Measurements from ENCODE around the gene QPCT. TPM values are rescaled to one million over a fixed set of nuclear protein-coding genes. Genes with fewer than 3 reads are reported as not detected.
"Not testable (repeated sequence)": the region's sequence is repeated elsewhere in the genome, so short reads cannot be mapped to it uniquely, and the experiment has no call there.

The QPCT gene
- total RNA-seq (2014; rRNA removed; shearing (Covaris generic)) (13.2 and 16.5 TPM in 2 replicates), polyA plus RNA-seq (2016; fragmentation: Nextera tagmentation; extraction: Ambion mirVana) (12.1 and 13.2 TPM in 2 replicates)
- long read RNA-seq, transcript QPCT-201 (7 exons, 1,739 nt), result major isoform, 21 of 24 reads
- long read RNA-seq, partial matches to known transcripts, result 1 of 24 reads
- long read RNA-seq, other reads (novel, unspliced or antisense), result 2 of 24 reads

- peaks cover 6% of the 10 kb centered on the region; the same call in 1 of the 2 replicates for H3F3A ChIP-seq (replicated peaks; ENCODE audit: low read depth)
- H3K4me3 ChIP-seq, result peak within 1 kb of the TSS; percentile 79
- peaks cover 35% of the 10 kb centered on the region for H3K4me1 ChIP-seq (ENCODE audit: insufficient read depth)
- H3K9me3 Mint-ChIP-seq, result no peaks in the 10 kb centered on the region
- H3K79me2 ChIP-seq (replicated peaks; ENCODE audit: insufficient read depth), result no peaks in the 10 kb centered on the region
- H3K27me3 ChIP-seq (ENCODE audit: insufficient read depth), result peaks cover 10% of the 10 kb centered on the region
- H3K36me3 Mint-ChIP-seq (ENCODE audit: low read depth), result no peaks in the 10 kb centered on the region
- peak within 1 kb of the TSS; percentile 84 for H3K4me2 ChIP-seq
- peak within 1 kb of the TSS; percentile 95 for H2AFZ ChIP-seq
- no peaks in the 10 kb centered on the region for H3K36me3 ChIP-seq (ENCODE audit: insufficient read depth)
- H4K20me1 ChIP-seq (replicated peaks; ENCODE audit: insufficient read depth), result no peaks in the 10 kb centered on the region
- peak; percentile 46 for DNase-seq (ENCODE audit: low spot score)
- ATAC-seq, result peak; percentile 72
- H3K27me3 Mint-ChIP-seq (ENCODE audit: insufficient read depth, low read depth, poor library complexity), result peaks cover 7% of the 10 kb centered on the region
- TF ChIP-seq CREB1 (CRISPR knock-in tag; IDR thresholded peaks at IDR 0.05; ENCODE audit: low read depth) (0 out of 2 replicates have a peak, but pooled peaks have one; percentile 6), NANOG (IDR thresholded peaks at IDR 0.05; ENCODE audit: borderline replicate concordance) (no peak)
- 0 out of 2 replicates have a peak, but pooled peaks cover 3% of the 10 kb centered on the region for H3K9me2 ChIP-seq (ENCODE audit: insufficient read depth)
- H3K4me1 Mint-ChIP-seq, result peaks cover 34% of the 10 kb centered on the region
- H3K27ac Mint-ChIP-seq, result no peak within 1 kb of the TSS
- no peak within 1 kb of the TSS for H3K27ac ChIP-seq (ENCODE audit: low read depth)
- peak within 1 kb of the TSS; percentile 76 for H3K4me3 Mint-ChIP-seq
Observed at GRCh38 chr2:37344453-37345361, at the start of gene QPCT. Gene QPCT (plus strand): TSS chr2:37344630. CDS start chr2:37344732, 102 bp downstream.

GRCh38 chr2:37294858-37295257 is 49.6 kb upstream of the QPCT start:
- not testable (repeated sequence) for H3K27ac Mint-ChIP-seq; H4K20me1 ChIP-seq (replicated peaks; ENCODE audit: insufficient read depth); H3K4me3 Mint-ChIP-seq; ATAC-seq; H3K4me1 Mint-ChIP-seq; H3K4me1 ChIP-seq (ENCODE audit: insufficient read depth); H2AFZ ChIP-seq; H3K9me3 Mint-ChIP-seq; H3F3A ChIP-seq (replicated peaks; ENCODE audit: low read depth); H3K4me2 ChIP-seq; H3K4me3 ChIP-seq; H3K27me3 Mint-ChIP-seq (ENCODE audit: insufficient read depth, low read depth, poor library complexity); H3K27me3 ChIP-seq (ENCODE audit: insufficient read depth); DNase-seq (ENCODE audit: low spot score); H3K9me2 ChIP-seq (ENCODE audit: insufficient read depth); H3K36me3 ChIP-seq (ENCODE audit: insufficient read depth); H3K27ac ChIP-seq (ENCODE audit: low read depth)
- H3K36me3 Mint-ChIP-seq (ENCODE audit: low read depth), result peaks cover 28% of the 10 kb centered on the region
- H3K79me2 ChIP-seq (replicated peaks; ENCODE audit: insufficient read depth), result peaks cover 67% of the 10 kb centered on the region

GRCh38 chr2:37295469-37296073 is 48.9 kb upstream of the QPCT start:
- Histone ChIP-seq H4K20me1 (replicated peaks; ENCODE audit: insufficient read depth) (peaks cover 3% of the 10 kb centered on the region), H3K27me3 (ENCODE audit: insufficient read depth) (no peaks in the 10 kb centered on the region), H3K4me2 (no peak overlapping the region), H3F3A (replicated peaks; ENCODE audit: low read depth) (no peaks in the 10 kb centered on the region), H3K79me2 (replicated peaks; ENCODE audit: insufficient read depth) (peaks cover 74% of the 10 kb centered on the region), H3K4me3 (no peak overlapping the region), H3K27ac (ENCODE audit: low read depth) (no peak overlapping the region), H2AFZ (no peak overlapping the region), H3K4me1 (ENCODE audit: insufficient read depth) (no peaks in the 10 kb centered on the region), H3K9me2 (ENCODE audit: insufficient read depth) (no peaks in the 10 kb centered on the region), H3K36me3 (ENCODE audit: insufficient read depth) (peaks cover 3% of the 10 kb centered on the region; the same call in 1 of the 2 replicates)
- ATAC-seq (no peak), DNase-seq (ENCODE audit: low spot score) (no peak)
- Mint-ChIP-seq H3K27ac (no peak overlapping the region), H3K4me1 (no peaks in the 10 kb centered on the region; the same call in 2 of the 3 replicates), H3K27me3 (ENCODE audit: insufficient read depth, low read depth, poor library complexity) (peaks cover 4% of the 10 kb centered on the region), H3K9me3 (no peaks in the 10 kb centered on the region), H3K4me3 (no peak overlapping the region), H3K36me3 (ENCODE audit: low read depth) (peaks cover 21% of the 10 kb centered on the region)
- TF ChIP-seq CTCF (conservative IDR thresholded peaks at IDR 0.05; ENCODE audit: low read depth in 2 of 2) (no peak), EZH2 (IDR thresholded peaks at IDR 0.05; ENCODE audit: low read depth, unreplicated experiment) (no peak), ETS1 (IDR thresholded peaks at IDR 0.05) (no peak), ZNF331 (CRISPR knock-in tag; IDR thresholded peaks at IDR 0.05; ENCODE audit: low read depth) (no peak), ZNF114 (CRISPR knock-in tag; IDR thresholded peaks at IDR 0.05) (no peak), EZH2phosphoT487 (IDR thresholded peaks at IDR 0.05; ENCODE audit: unreplicated experiment) (no peak), CREB1 (CRISPR knock-in tag; IDR thresholded peaks at IDR 0.05; ENCODE audit: low read depth) (no peak), POLR2AphosphoS5 (IDR thresholded peaks at IDR 0.05; ENCODE audit: low read depth) (no peak), NANOG (IDR thresholded peaks at IDR 0.05; ENCODE audit: borderline replicate concordance) (no peak), REST (IDR thresholded peaks at IDR 0.05; ENCODE audit: unreplicated experiment) (no peak)

Measured in GM23338 (cell line).